Measurements from ENCODE around the gene CREBBP.
"Not testable (repeated sequence)": the region's sequence is repeated elsewhere in the genome, so short reads cannot be mapped to it uniquely, and the experiment has no call there.

Gene CREBBP

GRCh38 chr16:3880623-3881498 is at the start of gene CREBBP:
Gene CREBBP (minus strand): TSS chr16:3880713. CDS start chr16:3879916, 797 bp downstream.
- ChIA-PET CTCF (interaction anchor here (1.5 kb wide), 1 partner anchor 373 kb away, joined by 4 read pairs; no protein-coding TSS in a partner anchor), POLR2A (interaction anchor here (0.6 to 1.0 kb wide), 3 partner anchors 31 to 231 kb away, joined by 3 read pairs; no protein-coding TSS in a partner anchor)
- no peak for DNase-seq (ENCODE audit: low read depth, low spot score)
- no peak for TF ChIP-seq CTCF (IDR thresholded peaks at IDR 0.05; ENCODE audit: insufficient read depth, low read length, missing control alignments)
- H3K4me3 ChIP-seq (ENCODE audit: low read depth, low read length), result peak within 1 kb of the TSS; percentile 74

- POLR2A ChIA-PET; H3K4me3 ChIP-seq (ENCODE audit: low read depth, low read length); DNase-seq (ENCODE audit: low read depth, low spot score): not testable (repeated sequence)
- CTCF ChIA-PET, result interaction anchor here (3.7 kb wide), 1 partner anchor 12 kb away, joined by 23 read pairs; no protein-coding TSS in a partner anchor
Measured at GRCh38 chr16:3927147-3927546, 46.6 kb upstream of the CREBBP start.

GRCh38 chr16:3924763-3925162 is 44.2 kb upstream of the CREBBP start:
- POLR2A ChIA-PET, result no interaction called here
- H3K4me3 ChIP-seq (ENCODE audit: low read depth, low read length), result no peak overlapping the region

GRCh38 chr16:3922241-3922640 is 41.7 kb upstream of the CREBBP start:
- no peak for TF ChIP-seq CTCF (IDR thresholded peaks at IDR 0.05; ENCODE audit: insufficient read depth, low read length, missing control alignments)
- DNase-seq (ENCODE audit: low read depth, low spot score), result no peak
- H3K4me3 ChIP-seq (ENCODE audit: low read depth, low read length), result no peak overlapping the region
- ChIA-PET CTCF (no interaction called here), POLR2A (no interaction called here)

More at GRCh38 chr16:3924763-3925162, 44.2 kb upstream of the CREBBP start:
- no peak for TF ChIP-seq CTCF (IDR thresholded peaks at IDR 0.05; ENCODE audit: insufficient read depth, low read length, missing control alignments)
- CTCF ChIA-PET, result interaction anchor here (3.7 kb wide), 1 partner anchor 14 kb away, joined by 23 read pairs; no protein-coding TSS in a partner anchor
- DNase-seq (ENCODE audit: low read depth, low spot score), result no peak

- ChIA-PET POLR2A (no interaction called here), CTCF (interaction anchor here (0.7 to 1.5 kb wide), 4 partner anchors 12 to 334 kb away, joined by 3 to 4 read pairs (median 3); no protein-coding TSS in a partner anchor)
- H3K4me3 ChIP-seq (ENCODE audit: low read depth, low read length), result no peak overlapping the region
- DNase-seq (ENCODE audit: low read depth, low spot score), result no peak
- no peak for TF ChIP-seq CTCF (IDR thresholded peaks at IDR 0.05; ENCODE audit: insufficient read depth, low read length, missing control alignments)
Measured at GRCh38 chr16:3920206-3920605, 39.7 kb upstream of the CREBBP start.

- TF ChIP-seq CTCF (IDR thresholded peaks at IDR 0.05; ENCODE audit: insufficient read depth, low read length, missing control alignments), result no peak
- CTCF ChIA-PET, result interaction anchor here (0.7 to 1.2 kb wide), 3 partner anchors 9 to 334 kb away, joined by 3 to 4 read pairs (median 3); no protein-coding TSS in a partner anchor
- POLR2A ChIA-PET, result no interaction called here
- no peak overlapping the region for H3K4me3 ChIP-seq (ENCODE audit: low read depth, low read length)
- DNase-seq (ENCODE audit: low read depth, low spot score), result no peak
Measured at GRCh38 chr16:3919413-3919812, 38.9 kb upstream of the CREBBP start.
